ENCODE results near the gene MAP3K9.

The MAP3K9 gene

GRCh38 chr14:70698288-70698687 is 111.0 kb downstream of the MAP3K9 start:
- Histone ChIP-seq H3K27me3 (ENCODE audit: insufficient read depth, poor library complexity, severe bottlenecking) (no peaks in the 10 kb centered on the region), H3K27ac (replicated peaks) (peak overlapping the region; percentile 30), H3K4me3 (replicated peaks; ENCODE audit: insufficient read depth, low read length) (no peak overlapping the region)
- TF ChIP-seq POLR2AphosphoS5 (IDR thresholded peaks at IDR 0.05; ENCODE audit: low read depth) (no peak), SPI1 (IDR thresholded peaks at IDR 0.05; ENCODE audit: borderline replicate concordance, low read depth) (no peak), REST (IDR thresholded peaks at IDR 0.05; ENCODE audit: insufficient replicate concordance, low read depth) (no peak), GABPA (IDR thresholded peaks at IDR 0.05; ENCODE audit: low read depth) (no peak), CTCF (IDR thresholded peaks at IDR 0.05; ENCODE audit: insufficient read depth, low read length) (no peak)
- DNase-seq (ENCODE audit: low read depth in 1 of 2, low spot score in 1 of 2) = peak; percentile 28 to 56

GRCh38 chr14:70697701-70698100 is 111.6 kb downstream of the MAP3K9 start:
- peak overlapping the region; percentile 4 for H3K27ac ChIP-seq (replicated peaks)
- no peak for TF ChIP-seq REST (IDR thresholded peaks at IDR 0.05; ENCODE audit: insufficient replicate concordance, low read depth)
- TF ChIP-seq POLR2AphosphoS5 (IDR thresholded peaks at IDR 0.05; ENCODE audit: low read depth) = no peak

GRCh38 chr14:70696026-70696425 is 113.3 kb downstream of the MAP3K9 start:
- TF ChIP-seq CTCF (IDR thresholded peaks at IDR 0.05; ENCODE audit: insufficient read depth, low read length) (no peak), GABPA (IDR thresholded peaks at IDR 0.05; ENCODE audit: low read depth) (no peak), POLR2AphosphoS5 (IDR thresholded peaks at IDR 0.05; ENCODE audit: low read depth) (no peak)
- Histone ChIP-seq H3K4me3 (replicated peaks; ENCODE audit: insufficient read depth, low read length) (no peak overlapping the region), H3K27me3 (ENCODE audit: insufficient read depth, poor library complexity, severe bottlenecking) (no peaks in the 10 kb centered on the region), H3K27ac (replicated peaks) (no peak overlapping the region)
- no peak for DNase-seq (ENCODE audit: low read depth in 1 of 2, low spot score in 1 of 2)

More at GRCh38 chr14:70697701-70698100, 111.6 kb downstream of the MAP3K9 start:
- Histone ChIP-seq H3K27me3 (ENCODE audit: insufficient read depth, poor library complexity, severe bottlenecking) (no peaks in the 10 kb centered on the region), H3K4me3 (replicated peaks; ENCODE audit: insufficient read depth, low read length) (no peak overlapping the region)
- peak in 1 of 2 experiments; percentile 1 for DNase-seq (ENCODE audit: low read depth in 1 of 2, low spot score in 1 of 2)

- no peaks in the 10 kb centered on the region for H3K27me3 ChIP-seq (ENCODE audit: insufficient read depth, poor library complexity, severe bottlenecking)
- H3K27ac ChIP-seq (replicated peaks) = no peak overlapping the region
- no peak overlapping the region for H3K4me3 ChIP-seq (replicated peaks; ENCODE audit: insufficient read depth, low read length)
- no peak for DNase-seq (ENCODE audit: low read depth in 1 of 2, low spot score in 1 of 2)
- TF ChIP-seq CTCF (IDR thresholded peaks at IDR 0.05; ENCODE audit: insufficient read depth, low read length) (no peak), POLR2AphosphoS5 (IDR thresholded peaks at IDR 0.05; ENCODE audit: low read depth) (no peak), SPI1 (IDR thresholded peaks at IDR 0.05; ENCODE audit: borderline replicate concordance, low read depth) (no peak), GABPA (IDR thresholded peaks at IDR 0.05; ENCODE audit: low read depth) (no peak), REST (IDR thresholded peaks at IDR 0.05; ENCODE audit: insufficient replicate concordance, low read depth) (no peak)
Observed at GRCh38 chr14:70692210-70692609, 117.1 kb downstream of the MAP3K9 start.

Measured in HL-60 (cell line).